Progenitor cell of endocrine pancreas (in vitro differentiated cells): ENCODE results near the gene WFS1. TPM values are rescaled to one million over a fixed set of nuclear protein-coding genes. Genes with fewer than 3 reads are reported as not detected.

Experiments
- DNase-seq: peaks from one replicate; pipeline ENCODE4 v3.0.0; 2021; ENCODE audit warnings: low spot score; ENCODE audit not compliant: unreplicated experiment
- H3K27ac Mint-ChIP-seq: 2 replicates; pipeline ENCODE4 v1.8.0; 2021; ENCODE audit warnings: mild to moderate bottlenecking, moderate library complexity, mixed read lengths
- H3K27me3 Mint-ChIP-seq: 2 replicates; pipeline ENCODE4 v1.8.0; 2021; ENCODE audit warnings: mixed read lengths
- H3K36me3 Mint-ChIP-seq: 2 replicates; pipeline ENCODE4 v1.8.0; 2022; ENCODE audit warnings: mixed read lengths; ENCODE audit not compliant: insufficient read depth
- H3K4me1 Mint-ChIP-seq: 2 replicates; pipeline ENCODE4 v1.8.0; 2021; ENCODE audit warnings: low read depth, mixed read lengths
- H3K4me3 Mint-ChIP-seq: 2 replicates; pipeline ENCODE4 v1.8.0; 2021; ENCODE audit warnings: low read depth, mild to moderate bottlenecking, moderate library complexity, mixed read lengths
- H3K9me3 Mint-ChIP-seq: 2 replicates; pipeline ENCODE4 v1.8.0; 2021; ENCODE audit warnings: low read depth, mixed read lengths
- CTCF ChIP-seq: fragments of 200-600 bp; sonication (generic); IDR thresholded peaks from one replicate; pipeline ENCODE4 v1.5.0; 2021; ENCODE audit warnings: antibody characterized with exemption, mild to moderate bottlenecking; ENCODE audit not compliant: unreplicated experiment
- total RNA-seq: library from RNA; stranded (reverse); gene quantifications from 2 replicates; pipeline ENCODE4 v1.2.1, GENCODE V29; 2021

Gene WFS1
- total RNA-seq, 1 donor from 2014 or later = 37.9 TPM

GRCh38 chr4:6224735-6225134 lies 44.9 kb upstream of the WFS1 start:
- Mint-ChIP-seq H3K36me3 (no peaks in the 10 kb centered on the region), H3K27me3 (peaks cover 41% of the 10 kb centered on the region), H3K27ac (no peak overlapping the region), H3K4me1 (peaks cover 3% of the 10 kb centered on the region), H3K4me3 (no peak overlapping the region), H3K9me3 (no peaks in the 10 kb centered on the region)
- no peak for TF ChIP-seq CTCF
- no peak for DNase-seq

- TF ChIP-seq CTCF = no peak
- Mint-ChIP-seq H3K4me3 (no peak overlapping the region), H3K4me1 (peaks cover 3% of the 10 kb centered on the region), H3K27me3 (peaks cover 36% of the 10 kb centered on the region), H3K9me3 (no peaks in the 10 kb centered on the region), H3K27ac (no peak overlapping the region), H3K36me3 (no peaks in the 10 kb centered on the region)
- DNase-seq = peak; percentile 47
These were observed 44.2 kb upstream of the WFS1 start for GRCh38 chr4:6225469-6225868.

GRCh38 chr4:6226506-6226905 lies 43.1 kb upstream of the WFS1 start:
- TF ChIP-seq CTCF = no peak
- Mint-ChIP-seq H3K9me3 (no peaks in the 10 kb centered on the region), H3K36me3 (no peaks in the 10 kb centered on the region), H3K4me1 (peaks cover 1% of the 10 kb centered on the region), H3K4me3 (no peak overlapping the region), H3K27me3 (peaks cover 25% of the 10 kb centered on the region), H3K27ac (no peak overlapping the region)
- DNase-seq = no peak

- H3K36me3 Mint-ChIP-seq = no peaks in the 10 kb centered on the region
- no peak overlapping the region for H3K4me3 Mint-ChIP-seq
- H3K27ac Mint-ChIP-seq = no peak overlapping the region
- no peak for TF ChIP-seq CTCF
- no peak for DNase-seq
- H3K27me3 Mint-ChIP-seq = peaks cover 20% of the 10 kb centered on the region
- H3K4me1 Mint-ChIP-seq = no peaks in the 10 kb centered on the region
- no peaks in the 10 kb centered on the region for H3K9me3 Mint-ChIP-seq
These were observed 42.1 kb upstream of the WFS1 start for GRCh38 chr4:6227412-6228157.

DNA sequence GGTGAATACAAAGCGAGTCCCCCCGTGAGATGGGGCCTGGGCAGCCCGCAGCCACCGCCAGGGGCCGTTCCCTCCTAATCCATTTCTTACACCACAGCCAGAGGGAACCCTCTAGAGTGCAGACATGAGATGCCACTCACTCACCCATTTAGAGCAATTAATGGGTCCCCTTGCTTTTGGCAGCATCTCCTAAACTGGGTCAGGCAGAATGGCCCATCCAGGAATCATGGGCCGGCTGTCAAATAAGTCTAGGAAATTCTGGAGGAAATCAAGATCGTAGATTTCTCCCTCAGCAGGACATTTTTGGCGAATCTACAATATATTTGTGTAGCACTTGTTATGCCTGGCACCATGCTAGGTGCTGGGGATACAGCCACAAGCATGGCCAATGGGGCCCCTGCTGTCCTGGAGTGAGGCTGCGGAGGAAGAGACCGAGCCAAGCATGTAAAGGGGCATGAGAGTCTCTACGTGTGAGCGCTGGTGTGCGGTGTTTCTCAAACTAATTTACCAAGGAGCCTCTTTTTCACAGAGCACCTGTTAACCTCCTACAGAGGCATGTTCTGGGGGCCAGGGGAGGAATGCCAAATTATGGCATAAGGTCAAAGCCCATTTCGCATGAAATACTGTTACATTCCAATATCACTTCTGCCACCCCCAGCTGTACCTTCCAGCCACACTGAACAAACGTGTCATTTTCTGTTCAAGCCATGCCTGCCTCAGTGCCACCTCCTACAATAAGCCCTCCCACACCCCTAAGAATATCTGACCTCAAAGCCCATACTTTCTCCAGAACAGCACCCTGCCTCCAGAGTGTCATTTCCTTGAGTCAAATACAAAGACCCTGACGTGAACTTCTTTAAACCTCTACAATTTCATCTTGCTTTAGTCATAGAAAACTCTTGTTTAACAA lies 41.2 kb upstream of the WFS1 start:
- DNase-seq = no peak
- Mint-ChIP-seq H3K4me3 (no peak overlapping the region), H3K27me3 (peaks cover 14% of the 10 kb centered on the region), H3K27ac (no peak overlapping the region), H3K4me1 (no peaks in the 10 kb centered on the region), H3K9me3 (no peaks in the 10 kb centered on the region), H3K36me3 (no peaks in the 10 kb centered on the region)
- no peak for TF ChIP-seq CTCF
